Epithelial cell of proximal tubule (primary cell): ENCODE measurements around the gene SLC35G3. TPM values are rescaled to one million over a fixed set of nuclear protein-coding genes. Genes with fewer than 3 reads are reported as not detected.

Experiments used
- DNase-seq: peaks from one replicate; pipeline ENCODE4 v3.0.0-alpha.2; 2011; ENCODE audit warnings: low read depth
- H3K4me3 ChIP-seq: 2 replicates; pipeline ENCODE4 v1.5.1; 2011; ENCODE audit warnings: low read depth, mild to moderate bottlenecking, low read length
- CTCF ChIP-seq: conservative IDR thresholded peaks from 2 replicates; pipeline ENCODE4 v1.5.1; 2012; ENCODE audit warnings: low read depth, mild to moderate bottlenecking, low read length
- total RNA-seq: library from RNA; depleted of rRNA; stranded (reverse); fragments of >200 nt; gene quantifications from 2 replicates; pipeline ENCODE4 v1.2.3, GENCODE V29; 2015

The SLC35G3 gene
- total RNA-seq, 1 donor from 2014 or later: not detected

- H3K4me3 ChIP-seq: no peak overlapping the region
- no peak for TF ChIP-seq CTCF
- no peak for DNase-seq
Measured at GRCh38 chr17:35166526-35166925, 27.7 kb downstream of the SLC35G3 start.

GRCh38 chr17:35164716-35165115, 29.5 kb downstream of the SLC35G3 start:
- DNase-seq: no peak
- TF ChIP-seq CTCF: no peak

GRCh38 chr17:35163886-35164285, 30.3 kb downstream of the SLC35G3 start:
- no peak for TF ChIP-seq CTCF
- no peak overlapping the region for H3K4me3 ChIP-seq
- no peak for DNase-seq

More at GRCh38 chr17:35164716-35165115, 29.5 kb downstream of the SLC35G3 start:
- H3K4me3 ChIP-seq: no peak overlapping the region

GRCh38 chr17:35162755-35163154, 31.4 kb downstream of the SLC35G3 start:
- no peak for TF ChIP-seq CTCF
- no peak overlapping the region for H3K4me3 ChIP-seq
- no peak for DNase-seq

GRCh38 chr17:35161281-35161761, 32.9 kb downstream of the SLC35G3 start:
- TF ChIP-seq CTCF: no peak
- no peak overlapping the region for H3K4me3 ChIP-seq
- DNase-seq: no peak

GRCh38 chr17:35160354-35161201, 33.6 kb downstream of the SLC35G3 start:
- DNase-seq: no peak
- H3K4me3 ChIP-seq: no peak overlapping the region
- TF ChIP-seq CTCF: no peak

- no peak for DNase-seq
- H3K4me3 ChIP-seq: no peak overlapping the region
- no peak for TF ChIP-seq CTCF
Measured at GRCh38 chr17:35159940-35160339, 34.3 kb downstream of the SLC35G3 start.
